Liver (tissue), 9 donors: ENCODE data around the gene ATAD3A. TPM values are rescaled to one million over a fixed set of nuclear protein-coding genes. Genes with fewer than 3 reads are reported as not detected.

Source experiments
- DNase-seq: peaks from one replicate; pipeline ENCODE4 v3.0.0-alpha.2; 2017; ENCODE audit warnings: low spot score
- H3K27ac ChIP-seq, 2 donors: one replicate each; pipeline ENCODE4 v1.7.0; 2013; ENCODE audit warnings: inconsistent platforms in 2 of 2, low read length in 2 of 2, control low read depth in 1 of 2, low read depth in 1 of 2, mild to moderate bottlenecking in 1 of 2
- H3K27me3 ChIP-seq, 4 donors: one replicate each; pipeline versions ENCODE4 v1.6.1 to v1.7.0; 2013; ENCODE audit warnings: low read length in 3 of 4, inconsistent platforms in 1 of 4, mild to moderate bottlenecking in 1 of 4, moderate library complexity in 1 of 4; ENCODE audit not compliant: control insufficient read depth in 4 of 4, insufficient read depth in 4 of 4
- H3K36me3 ChIP-seq, 4 donors: one replicate each; pipeline versions ENCODE4 v1.6.1 to v1.7.0; 2013; ENCODE audit warnings: low read length in 3 of 4, mild to moderate bottlenecking in 3 of 4, low read depth in 1 of 4, moderate library complexity in 1 of 4; ENCODE audit not compliant: control insufficient read depth in 4 of 4, insufficient read depth in 3 of 4
- H3K4me1 ChIP-seq, 4 donors: one replicate each; pipeline versions ENCODE4 v1.6.1 to v1.7.0; 2013; ENCODE audit warnings: low read length in 3 of 4, mild to moderate bottlenecking in 3 of 4, moderate library complexity in 1 of 4; ENCODE audit not compliant: control insufficient read depth in 4 of 4, insufficient read depth in 4 of 4
- H3K4me3 ChIP-seq, 3 donors: one replicate each; pipeline versions ENCODE4 v1.6.1 to v1.7.0; 2013; ENCODE audit warnings: low read length in 3 of 3, control low read depth in 1 of 3, low read depth in 1 of 3, mild to moderate bottlenecking in 1 of 3
- H3K9ac ChIP-seq, 2 donors: one replicate each; pipeline ENCODE4 v1.7.0; 2013; ENCODE audit warnings: low read length in 2 of 2, mild to moderate bottlenecking in 2 of 2, moderate library complexity in 2 of 2, control low read depth in 1 of 2, low read depth in 1 of 2
- H3K9me3 ChIP-seq, 4 donors: one replicate each; pipeline versions ENCODE4 v1.6.1 to v1.7.0; 2013; ENCODE audit warnings: low read length in 3 of 4; ENCODE audit not compliant: control insufficient read depth in 4 of 4
- CTCF ChIP-seq: fragments of 150-350 bp; IDR thresholded peaks from 2 replicates; pipeline ENCODE4 v1.5.1; 2017; ENCODE audit warnings: improper control_type of control experiment, low read depth, low read length; ENCODE audit not compliant: missing input control
- FOXA2 ChIP-seq: IDR thresholded peaks from 2 replicates; pipeline ENCODE4 v1.6.1; 2016; ENCODE audit warnings: antibody characterized with exemption
- GABPA ChIP-seq, 2 donors: IDR thresholded peaks in 1 of 2; conservative IDR thresholded peaks in 1 of 2; 2 replicates each; pipeline ENCODE4 v1.6.1; 2016; ENCODE audit warnings: antibody characterized with exemption in 2 of 2, mild to moderate bottlenecking in 1 of 2, moderate library complexity in 1 of 2
- HNF4A ChIP-seq, 2 donors: conservative IDR thresholded peaks; 2 replicates each; pipeline ENCODE4 v1.6.1; 2016; ENCODE audit warnings: antibody characterized with exemption in 2 of 2, mild to moderate bottlenecking in 2 of 2
- JUND ChIP-seq, 2 donors: IDR thresholded peaks; 2 replicates each; pipeline ENCODE4 v1.6.1; 2016; ENCODE audit warnings: antibody characterized with exemption in 2 of 2
- NR2F2 ChIP-seq: IDR thresholded peaks from 2 replicates; pipeline ENCODE4 v1.6.1; 2016; ENCODE audit warnings: antibody characterized with exemption
- RAD21 ChIP-seq, 2 donors: IDR thresholded peaks; 2 replicates each; pipeline ENCODE4 v1.6.1; 2016; ENCODE audit warnings: antibody characterized with exemption in 2 of 2, mild to moderate bottlenecking in 2 of 2
- REST ChIP-seq: IDR thresholded peaks from 2 replicates; pipeline ENCODE4 v1.6.1; 2016; ENCODE audit warnings: antibody characterized with exemption, mild to moderate bottlenecking
- TAF1 ChIP-seq: conservative IDR thresholded peaks from 2 replicates; pipeline ENCODE4 v1.6.1; 2016; ENCODE audit warnings: antibody characterized with exemption, mild to moderate bottlenecking
- YY1 ChIP-seq: IDR thresholded peaks from 2 replicates; pipeline ENCODE4 v1.6.1; 2016; ENCODE audit warnings: antibody characterized with exemption, mild to moderate bottlenecking
- ZBTB33 ChIP-seq: IDR thresholded peaks from 2 replicates; pipeline ENCODE4 v1.6.1; 2016; ENCODE audit warnings: antibody characterized with exemption
- WGBS: extraction: QIAGEN DNeasy Blood & Tissue Kit; methylation state at CpG from one replicate; pipeline ENCODE4 v1.1.7; 2013; 5-methylcytosine and 5-hydroxymethylcytosine counted together
- polyA plus RNA-seq, 2 donors: library from polyadenylated mRNA; stranded (reverse) in 1 of 2; unstranded in 1 of 2; fragments of 200-250 nt in 1 of 2; fragments of >200 nt in 1 of 2; fragmentation: Nextera tagmentation in 1 of 2; extraction: Ambion mirVana in 1 of 2; gene quantifications; one replicate each; pipeline versions ENCODE4 v1.2.1 to v1.2.3, GENCODE V29; 2013 to 2015
- total RNA-seq, 2 donors: library from RNA; depleted of rRNA; stranded (reverse); fragments of >200 nt; gene quantifications; one replicate each; pipeline ENCODE4 v1.2.3, GENCODE V29; 2014
- donor health status: healthy.
- donor health status: healthy.
- donor health status: healthy.
- donor health status: healthy.
- donor health status: healthy.

ATAD3A gene
- total and polyA plus RNA-seq, 4 donors, result 7.2 to 20.0 (median 15.8) TPM

- Histone ChIP-seq H3K36me3 (peaks cover 3 to 12% (median 7%) of the 10 kb centered on the region in 4 donors), H3K9ac (no peak overlapping the region), H3K27ac (no peak overlapping the region), H3K4me3 (no peak overlapping the region), H3K9me3 (no peaks in the 10 kb centered on the region), H3K27me3 (no peaks in the 10 kb centered on the region), H3K4me1 (peaks cover 8 to 49% (median 28%) of the 10 kb centered on the region in 4 donors)
- no peak for TF ChIP-seq CTCF
- TF ChIP-seq ZBTB33, result no peak
- no peak for TF ChIP-seq RAD21 (IDR thresholded peaks at IDR 0.05)
- no peak for TF ChIP-seq TAF1
- no peak for TF ChIP-seq FOXA2
- no peak for TF ChIP-seq GABPA (IDR thresholded peaks at IDR 0.05 in 1 of 2, conservative IDR thresholded peaks at IDR 0.05 in 1 of 2)
- no peak for TF ChIP-seq JUND (IDR thresholded peaks at IDR 0.05)
- no peak for TF ChIP-seq NR2F2
- TF ChIP-seq REST, result no peak
- no peak for TF ChIP-seq YY1
- no peak for DNase-seq
- WGBS, result 92% methylated on average over 7 of the region's 7 CpGs
These were observed 57.4 kb downstream of the ATAD3A start for GRCh38 chr1:1569341-1569740.

GRCh38 chr1:1573843-1574720 is 62.1 kb downstream of the ATAD3A start:
- peaks cover 1 to 5% (median 3%) of the 10 kb centered on the region in 4 donors for H3K36me3 ChIP-seq
- WGBS, result under 1% methylated on average over 96 of the region's 96 CpGs
- H3K9ac ChIP-seq, result peak overlapping the region; percentile 75 to 97
- no peaks in the 10 kb centered on the region for H3K9me3 ChIP-seq
- DNase-seq, result no peak
- peak overlapping the region; percentile 95 to 99 for H3K27ac ChIP-seq
- TF ChIP-seq YY1 (peak; percentile 96), CTCF (peak; percentile 19), HNF4A (conservative IDR thresholded peaks at IDR 0.05) (no peak), NR2F2 (no peak)
- H3K4me3 ChIP-seq, result peak overlapping the region; percentile 96 to 99 (median 97)
- H3K27me3 ChIP-seq, result no peaks in the 10 kb centered on the region
- H3K4me1 ChIP-seq, result peaks cover 4 to 39% (median 24%) of the 10 kb centered on the region in 4 donors
